ENCODE results near the gene MCRS1.

DNA sequence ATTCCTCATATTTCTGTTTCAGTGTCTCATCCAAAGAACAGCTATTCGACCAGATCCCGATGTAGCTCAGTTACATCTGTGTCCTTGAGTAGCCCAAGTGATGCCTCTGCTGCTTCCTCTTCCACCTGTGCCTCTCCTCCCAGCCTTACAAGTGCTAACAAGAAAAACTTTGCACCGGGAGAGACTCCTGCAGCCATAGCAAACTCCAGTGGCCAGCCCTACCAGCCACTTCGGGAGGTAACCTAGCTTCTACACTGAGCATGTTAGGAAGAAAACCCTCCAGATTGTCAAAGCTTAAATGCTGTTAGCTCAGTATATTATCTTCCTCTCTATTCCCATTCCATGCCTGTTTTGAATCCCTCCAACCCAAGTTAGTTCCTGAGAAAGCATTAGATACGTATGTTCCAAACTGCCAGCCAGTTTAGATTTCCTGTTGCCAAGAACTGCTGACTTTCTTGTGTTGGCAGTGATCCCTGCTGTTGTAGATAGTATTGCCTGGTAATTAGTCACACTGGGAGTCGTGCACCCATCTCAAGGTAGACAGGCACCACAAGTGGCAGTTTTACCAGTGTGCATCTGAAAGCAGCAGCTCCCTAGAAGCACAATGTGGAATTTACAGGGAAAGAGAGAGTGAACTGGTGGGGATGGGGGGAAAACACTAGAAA lies 43.1 kb downstream of the MCRS1 start:
- TF ChIP-seq MXI1 (conservative IDR thresholded peaks at IDR 0.05; ENCODE audit: poor library complexity, severe bottlenecking) (no peak), EZH2 (IDR thresholded peaks at IDR 0.05; ENCODE audit: borderline replicate concordance, insufficient read depth, low read length, poor library complexity, severe bottlenecking) (no peak), CTCF (IDR thresholded peaks at IDR 0.05; ENCODE audit: poor library complexity, severe bottlenecking) (no peak), POLR2AphosphoS5 (IDR thresholded peaks at IDR 0.05) (no peak), TAF1 (IDR thresholded peaks at IDR 0.05; ENCODE audit: low read depth) (no peak), RAD21 (conservative IDR thresholded peaks at IDR 0.05) (no peak), EP300 (conservative IDR thresholded peaks at IDR 0.05; ENCODE audit: poor library complexity, severe bottlenecking) (no peak), SMC3 (conservative IDR thresholded peaks at IDR 0.05; ENCODE audit: poor library complexity) (no peak)
- TF ChIP-seq, protein P1, sequence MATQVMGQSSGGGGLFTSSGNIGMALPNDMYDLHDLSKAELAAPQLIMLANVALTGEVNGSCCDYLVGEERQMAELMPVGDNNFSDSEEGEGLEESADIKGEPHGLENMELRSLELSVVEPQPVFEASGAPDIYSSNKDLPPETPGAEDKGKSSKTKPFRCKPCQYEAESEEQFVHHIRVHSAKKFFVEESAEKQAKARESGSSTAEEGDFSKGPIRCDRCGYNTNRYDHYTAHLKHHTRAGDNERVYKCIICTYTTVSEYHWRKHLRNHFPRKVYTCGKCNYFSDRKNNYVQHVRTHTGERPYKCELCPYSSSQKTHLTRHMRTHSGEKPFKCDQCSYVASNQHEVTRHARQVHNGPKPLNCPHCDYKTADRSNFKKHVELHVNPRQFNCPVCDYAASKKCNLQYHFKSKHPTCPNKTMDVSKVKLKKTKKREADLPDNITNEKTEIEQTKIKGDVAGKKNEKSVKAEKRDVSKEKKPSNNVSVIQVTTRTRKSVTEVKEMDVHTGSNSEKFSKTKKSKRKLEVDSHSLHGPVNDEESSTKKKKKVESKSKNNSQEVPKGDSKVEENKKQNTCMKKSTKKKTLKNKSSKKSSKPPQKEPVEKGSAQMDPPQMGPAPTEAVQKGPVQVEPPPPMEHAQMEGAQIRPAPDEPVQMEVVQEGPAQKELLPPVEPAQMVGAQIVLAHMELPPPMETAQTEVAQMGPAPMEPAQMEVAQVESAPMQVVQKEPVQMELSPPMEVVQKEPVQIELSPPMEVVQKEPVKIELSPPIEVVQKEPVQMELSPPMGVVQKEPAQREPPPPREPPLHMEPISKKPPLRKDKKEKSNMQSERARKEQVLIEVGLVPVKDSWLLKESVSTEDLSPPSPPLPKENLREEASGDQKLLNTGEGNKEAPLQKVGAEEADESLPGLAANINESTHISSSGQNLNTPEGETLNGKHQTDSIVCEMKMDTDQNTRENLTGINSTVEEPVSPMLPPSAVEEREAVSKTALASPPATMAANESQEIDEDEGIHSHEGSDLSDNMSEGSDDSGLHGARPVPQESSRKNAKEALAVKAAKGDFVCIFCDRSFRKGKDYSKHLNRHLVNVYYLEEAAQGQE (IDR thresholded peaks at IDR 0.05; ENCODE audit: borderline replicate concordance), result no peak

Data from neural cell (in vitro differentiated cells).